Gastroesophageal sphincter (tissue), 4 donors: ENCODE results near the gene CD40. TPM values are rescaled to one million over a fixed set of nuclear protein-coding genes. Genes with fewer than 3 reads are reported as not detected.

ENCODE experiments used
- ATAC-seq: fragments of 150-250 bp; one replicate; pipeline ENCODE4 v1.9.1; 2016; ENCODE audit warnings: mild to moderate bottlenecking, moderate library complexity
- H3K27ac ChIP-seq, 4 donors: fragments of 200-600 bp; sonication (generic) in 3 of 4; 1 replicate in 3 of 4; 2 replicates in 1 of 4; pipeline ENCODE4 v1.5.1; 2016 to 2019
- H3K27me3 ChIP-seq: fragments of 200-600 bp; sonication (generic); one replicate; pipeline ENCODE4 v1.5.1; 2019
- H3K36me3 ChIP-seq, 2 donors: fragments of 200-600 bp; sonication (generic); one replicate each; pipeline ENCODE4 v1.5.1; 2019; ENCODE audit warnings: control low read depth in 1 of 2
- H3K4me1 ChIP-seq, 3 donors: fragments of 200-600 bp; sonication (generic); 1 replicate in 2 of 3; 2 replicates in 1 of 3; pipeline ENCODE4 v1.5.1; 2016 to 2019; ENCODE audit warnings: control low read depth in 2 of 3
- H3K4me3 ChIP-seq, 2 donors: fragments of 200-600 bp; sonication (generic); one replicate each; pipeline ENCODE4 v1.5.1; 2019; ENCODE audit warnings: mild to moderate bottlenecking in 1 of 2, moderate library complexity in 1 of 2
- H3K9me3 ChIP-seq, 3 donors: fragments of 200-600 bp; sonication (generic); one replicate each; pipeline ENCODE4 v1.5.1; 2017 to 2019; ENCODE audit warnings: control low read depth in 2 of 3
- EP300 ChIP-seq: sonication (generic); formaldehyde crosslinking; IDR thresholded peaks from one replicate; pipeline ENCODE4 v1.6.1; 2017; ENCODE audit warnings: antibody characterized with exemption, mild to moderate bottlenecking
- POLR2A ChIP-seq, 2 donors: fragments of 450-650 bp; IDR thresholded peaks; one replicate each; pipeline ENCODE4 v1.6.1; 2017; ENCODE audit warnings: antibody characterized with exemption in 2 of 2, mild to moderate bottlenecking in 2 of 2, moderate library complexity in 1 of 2
- POLR2AphosphoS5 ChIP-seq: sonication (generic); formaldehyde crosslinking; IDR thresholded peaks from one replicate; pipeline ENCODE4 v1.6.1; 2017; ENCODE audit warnings: antibody characterized with exemption
- WGBS, 2 donors: methylation state at CpG; one replicate each; pipeline ENCODE4 v1.1.5; 2018; ENCODE audit warnings: low coverage in 1 of 2; 5-methylcytosine and 5-hydroxymethylcytosine counted together
- total RNA-seq, 4 donors: library from RNA; depleted of rRNA; stranded (reverse); fragments of >200 nt; gene quantifications; one replicate each; pipeline ENCODE4 v1.1.0, GENCODE V29; 2016
- TF ChIP-seq, protein P1 (sequence below), 4 experiments: fragments of 200-600 bp in 2 of 4; fragments of 450-650 bp in 2 of 4; sonication (generic) in 1 of 4; IDR thresholded peaks; one replicate each; pipeline ENCODE4 v1.5.1; 2017 to 2019; ENCODE audit warnings: antibody characterized with exemption in 4 of 4, mild to moderate bottlenecking in 2 of 4, moderate library complexity in 2 of 4

CD40 gene
- total RNA-seq, 4 donors from 2014 or later: 13.7 to 16.6 (median 13.9) TPM

- 56 to 66% methylated on average over 3 of the region's 5 CpGs for WGBS, 2 donors
- no peak for ATAC-seq
- H3K27ac ChIP-seq: no peak overlapping the region
- no peaks in the 10 kb centered on the region for H3K9me3 ChIP-seq
- peaks cover 0 to 53% of the 10 kb centered on the region in 2 donors for H3K36me3 ChIP-seq
- TF ChIP-seq POLR2A (IDR thresholded peaks at IDR 0.05) (no peak), EP300 (no peak), POLR2AphosphoS5 (no peak)
- TF ChIP-seq, protein P1, sequence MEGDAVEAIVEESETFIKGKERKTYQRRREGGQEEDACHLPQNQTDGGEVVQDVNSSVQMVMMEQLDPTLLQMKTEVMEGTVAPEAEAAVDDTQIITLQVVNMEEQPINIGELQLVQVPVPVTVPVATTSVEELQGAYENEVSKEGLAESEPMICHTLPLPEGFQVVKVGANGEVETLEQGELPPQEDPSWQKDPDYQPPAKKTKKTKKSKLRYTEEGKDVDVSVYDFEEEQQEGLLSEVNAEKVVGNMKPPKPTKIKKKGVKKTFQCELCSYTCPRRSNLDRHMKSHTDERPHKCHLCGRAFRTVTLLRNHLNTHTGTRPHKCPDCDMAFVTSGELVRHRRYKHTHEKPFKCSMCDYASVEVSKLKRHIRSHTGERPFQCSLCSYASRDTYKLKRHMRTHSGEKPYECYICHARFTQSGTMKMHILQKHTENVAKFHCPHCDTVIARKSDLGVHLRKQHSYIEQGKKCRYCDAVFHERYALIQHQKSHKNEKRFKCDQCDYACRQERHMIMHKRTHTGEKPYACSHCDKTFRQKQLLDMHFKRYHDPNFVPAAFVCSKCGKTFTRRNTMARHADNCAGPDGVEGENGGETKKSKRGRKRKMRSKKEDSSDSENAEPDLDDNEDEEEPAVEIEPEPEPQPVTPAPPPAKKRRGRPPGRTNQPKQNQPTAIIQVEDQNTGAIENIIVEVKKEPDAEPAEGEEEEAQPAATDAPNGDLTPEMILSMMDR (IDR thresholded peaks at IDR 0.05): no peak
- no peak overlapping the region for H3K4me3 ChIP-seq
- peaks cover 0 to 18% (median 3%) of the 10 kb centered on the region in 3 donors for H3K4me1 ChIP-seq
- peaks cover 26% of the 10 kb centered on the region for H3K27me3 ChIP-seq
Observed at GRCh38 chr20:46126440-46127056, 8.4 kb downstream of the CD40 start.

GRCh38 chr20:46127396-46128010, 9.4 kb downstream of the CD40 start:
- WGBS, 2 donors: 71 to 76% methylated on average over 7 of the region's 11 CpGs
- H3K4me1 ChIP-seq: peaks cover 0 to 15% (median 0%) of the 10 kb centered on the region in 3 donors
- TF ChIP-seq, protein P1 (IDR thresholded peaks at IDR 0.05): no peak
- no peak for TF ChIP-seq POLR2AphosphoS5
- TF ChIP-seq EP300: no peak
- no peak for TF ChIP-seq POLR2A (IDR thresholded peaks at IDR 0.05)
- no peaks in the 10 kb centered on the region for H3K9me3 ChIP-seq
- no peak for ATAC-seq
- peaks cover 35% of the 10 kb centered on the region for H3K27me3 ChIP-seq
- H3K4me3 ChIP-seq: no peak overlapping the region
- no peak overlapping the region for H3K27ac ChIP-seq
- peaks cover 0 to 47% of the 10 kb centered on the region in 2 donors for H3K36me3 ChIP-seq

DNA sequence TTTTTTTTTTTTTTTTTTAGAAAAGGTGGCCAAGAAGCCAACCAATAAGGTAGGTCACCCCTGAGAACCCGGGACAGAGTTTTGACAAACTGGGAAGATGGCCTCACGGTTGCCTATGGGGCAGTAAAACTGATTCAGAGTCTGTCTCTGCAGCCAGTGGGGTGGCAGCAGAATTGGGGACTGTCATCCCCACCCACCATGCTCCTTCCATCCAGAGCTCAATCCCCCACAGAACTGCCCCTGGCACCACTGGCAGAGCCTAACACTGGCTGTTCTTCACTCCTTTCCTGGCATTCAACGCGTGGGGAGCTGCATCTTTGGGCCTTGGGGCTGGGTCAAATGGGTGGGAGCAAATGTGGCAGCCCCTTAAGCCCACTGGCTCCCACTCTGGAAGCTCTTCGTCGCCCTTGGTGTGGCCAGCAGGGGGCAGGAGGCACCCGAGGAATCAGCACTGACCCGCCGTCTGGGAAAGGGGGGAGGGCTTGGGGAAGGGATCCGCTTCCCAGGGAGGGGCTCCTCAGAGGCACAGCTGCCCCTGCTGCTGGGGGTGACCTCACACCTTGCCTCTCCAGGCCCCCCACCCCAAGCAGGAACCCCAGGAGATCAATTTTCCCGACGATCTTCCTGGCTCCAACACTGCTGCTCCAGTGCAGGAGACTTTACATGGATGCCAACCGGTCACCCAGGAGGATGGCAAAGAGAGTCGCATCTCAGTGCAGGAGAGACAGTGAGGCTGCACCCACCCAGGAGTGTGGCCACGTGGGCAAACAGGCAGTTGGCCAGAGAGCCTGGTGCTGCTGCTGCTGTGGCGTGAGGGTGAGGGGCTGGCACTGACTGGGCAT, 10.4 kb downstream of the CD40 start:
- H3K36me3 ChIP-seq: peaks cover 0 to 36% of the 10 kb centered on the region in 2 donors
- ATAC-seq: no peak
- peaks cover 45% of the 10 kb centered on the region for H3K27me3 ChIP-seq
- WGBS, 2 donors: 40 to 55% methylated on average over 1 to 2 of the region's 16 CpGs
- TF ChIP-seq, protein P1 (IDR thresholded peaks at IDR 0.05): peak in 3 of 4 experiments; percentile 36 to 66 (median 42)
- TF ChIP-seq POLR2AphosphoS5: no peak
- H3K27ac ChIP-seq: no peak overlapping the region
- no peaks in the 10 kb centered on the region for H3K9me3 ChIP-seq
- no peak overlapping the region for H3K4me3 ChIP-seq
- peaks cover 0 to 21% (median 0%) of the 10 kb centered on the region in 3 donors for H3K4me1 ChIP-seq

DNA sequence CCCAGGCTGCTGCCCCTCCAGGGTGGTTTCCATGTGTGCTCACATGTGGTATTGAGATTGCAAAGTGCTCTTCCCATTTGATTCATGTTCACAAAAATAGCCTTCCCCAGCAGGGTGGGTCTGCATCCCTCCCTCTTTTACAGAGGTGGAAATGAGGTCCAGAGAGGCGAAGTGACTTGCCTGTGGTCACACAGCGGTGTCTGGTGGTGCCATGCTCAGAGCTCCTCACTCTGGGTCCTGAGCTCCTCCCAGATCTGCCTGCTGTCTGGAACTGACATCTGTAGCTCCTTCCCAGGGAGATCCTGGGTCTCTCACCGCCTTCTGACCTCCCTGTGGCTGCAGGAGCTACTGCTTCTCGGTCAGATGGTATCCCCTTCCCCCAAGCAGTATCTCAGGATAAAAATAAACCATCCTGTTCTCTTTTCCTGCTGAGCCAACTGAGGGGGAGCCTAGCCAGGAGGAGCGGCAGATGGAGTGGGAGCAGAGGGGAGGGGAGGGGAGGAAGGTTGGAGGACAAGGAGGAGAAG, 11.9 kb downstream of the CD40 start:
- WGBS, 2 donors: 80% methylated on average over 1 of the region's 5 CpGs; no CpG with 5 or more reads in 1 of the 2 donors
- Histone ChIP-seq H3K27ac (no peak overlapping the region), H3K4me3 (no peak overlapping the region), H3K4me1 (peaks cover 0 to 21% (median 0%) of the 10 kb centered on the region in 3 donors), H3K27me3 (peaks cover 60% of the 10 kb centered on the region), H3K9me3 (no peaks in the 10 kb centered on the region), H3K36me3 (peaks cover 0 to 24% of the 10 kb centered on the region in 2 donors)
- ATAC-seq: no peak
- TF ChIP-seq, protein P1 (IDR thresholded peaks at IDR 0.05): no peak
